ENCODE measurements around the gene KCNQ1.

The KCNQ1 gene

DNA sequence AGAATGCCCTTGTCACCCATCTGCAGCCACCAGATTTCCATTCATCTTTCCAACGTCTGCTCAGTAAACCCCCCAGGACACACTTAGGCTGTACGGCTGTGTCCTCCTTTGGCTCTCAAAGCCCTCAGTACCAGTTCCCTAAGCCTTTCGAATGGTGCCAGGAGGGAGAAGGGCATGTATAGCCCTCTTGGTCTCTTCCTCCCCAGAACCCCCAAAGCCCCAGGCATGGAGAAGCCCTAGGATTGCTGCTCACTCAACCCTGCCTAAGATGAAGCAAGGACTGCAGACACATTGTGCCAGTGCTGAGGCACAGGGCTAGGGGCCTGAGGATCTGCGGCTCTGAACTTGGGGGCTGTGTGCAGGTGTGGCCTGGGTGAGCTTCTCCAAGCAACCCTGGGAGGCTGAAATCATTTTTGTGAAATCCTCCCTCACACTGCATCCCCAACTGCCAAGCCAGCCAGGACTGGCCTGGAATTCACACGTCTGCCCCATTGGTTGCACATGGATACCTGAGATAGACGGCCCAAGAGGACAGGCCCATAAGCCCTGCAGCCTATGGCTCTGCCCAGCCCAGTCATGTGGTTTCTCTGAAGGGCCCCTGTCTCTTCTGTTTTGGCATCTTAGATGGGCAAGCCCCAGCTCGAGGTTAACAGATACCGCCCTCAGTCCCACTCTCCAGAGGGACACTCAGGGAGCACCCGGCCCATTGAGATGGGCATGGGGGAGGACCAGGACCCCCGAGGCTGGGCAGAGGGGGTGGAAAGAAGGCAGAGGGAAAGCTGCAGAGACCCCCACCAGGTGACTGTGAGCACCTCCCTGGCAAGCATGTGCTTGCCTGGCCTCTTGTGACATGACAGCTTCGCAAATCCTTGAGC, 221.0 kb downstream of the KCNQ1 start:
- no peak for DNase-seq (ENCODE audit: low spot score)

DNA sequence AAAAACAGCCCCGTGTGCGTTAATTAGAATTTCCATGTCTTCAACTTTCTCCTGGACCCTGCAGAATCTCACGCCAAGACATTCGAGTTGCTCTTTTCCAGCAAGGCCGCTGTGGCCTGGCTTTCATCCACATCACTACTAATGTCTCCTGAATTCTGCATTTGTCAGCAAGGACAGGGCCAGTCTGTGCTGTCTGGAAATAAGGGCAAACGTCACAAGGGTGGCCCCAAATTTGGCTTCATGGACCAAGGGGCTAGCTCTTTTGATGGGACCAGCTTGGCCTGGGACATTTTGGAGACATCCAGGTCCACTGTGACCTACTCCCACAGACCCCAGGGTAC, 221.6 kb downstream of the KCNQ1 start:
- no peak for DNase-seq (ENCODE audit: low spot score)

DNA sequence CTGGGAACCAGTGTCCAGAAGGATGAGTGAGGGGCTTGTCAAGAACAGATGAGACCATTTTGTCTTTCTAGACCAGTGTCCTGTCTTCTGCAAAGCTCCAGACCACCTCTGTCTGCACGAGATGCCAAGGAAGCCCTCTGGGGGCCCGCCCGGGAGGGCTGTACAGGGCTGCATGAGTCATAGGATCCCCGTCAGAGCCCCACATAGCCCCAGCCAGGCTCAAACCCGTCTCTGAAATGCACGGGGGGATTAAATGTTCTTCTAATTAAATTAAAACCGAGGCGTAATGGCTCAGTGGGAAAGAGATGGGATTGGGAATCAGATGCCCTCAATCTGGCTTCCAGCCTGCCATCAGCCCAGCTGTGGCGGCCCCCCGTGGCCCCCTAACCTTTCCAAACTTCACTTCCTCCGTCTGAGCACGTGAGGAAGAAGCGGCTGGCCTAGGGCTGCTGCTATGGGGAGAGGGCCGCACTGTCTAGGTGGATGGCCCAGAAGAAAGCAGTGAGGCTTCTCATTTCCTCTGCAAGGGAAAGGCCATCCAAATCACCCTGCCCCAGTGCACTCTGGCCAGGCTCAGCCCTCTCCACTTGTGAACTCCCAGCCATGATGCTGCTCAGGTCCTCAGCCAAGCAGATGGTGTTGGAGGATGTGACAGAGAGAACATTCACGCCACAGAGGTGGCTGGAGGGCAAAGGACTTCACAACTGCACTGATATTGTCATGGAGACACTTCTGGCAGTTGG, 222.2 kb downstream of the KCNQ1 start:
- DNase-seq (ENCODE audit: low spot score), result no peak

DNA sequence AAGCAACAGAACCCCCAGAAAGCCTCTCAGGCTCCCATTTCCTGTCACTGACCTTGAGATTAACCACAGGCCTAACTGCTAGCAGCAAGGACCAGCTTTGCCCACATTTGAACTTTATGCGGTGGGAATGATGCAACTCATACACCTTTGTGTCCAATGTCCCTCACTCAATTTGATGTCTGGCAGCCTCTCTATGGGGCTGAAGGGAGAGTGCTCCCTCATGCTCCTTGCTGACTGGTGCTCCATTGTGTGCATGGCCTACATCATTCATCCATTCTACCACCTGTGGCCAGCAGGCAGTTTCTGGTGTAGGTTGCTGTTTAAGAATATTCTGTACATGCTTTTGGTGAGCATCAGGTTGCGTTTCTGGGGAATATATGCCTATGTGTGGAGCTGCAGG, 223.1 kb downstream of the KCNQ1 start:
- DNase-seq (ENCODE audit: low spot score), result no peak

DNA sequence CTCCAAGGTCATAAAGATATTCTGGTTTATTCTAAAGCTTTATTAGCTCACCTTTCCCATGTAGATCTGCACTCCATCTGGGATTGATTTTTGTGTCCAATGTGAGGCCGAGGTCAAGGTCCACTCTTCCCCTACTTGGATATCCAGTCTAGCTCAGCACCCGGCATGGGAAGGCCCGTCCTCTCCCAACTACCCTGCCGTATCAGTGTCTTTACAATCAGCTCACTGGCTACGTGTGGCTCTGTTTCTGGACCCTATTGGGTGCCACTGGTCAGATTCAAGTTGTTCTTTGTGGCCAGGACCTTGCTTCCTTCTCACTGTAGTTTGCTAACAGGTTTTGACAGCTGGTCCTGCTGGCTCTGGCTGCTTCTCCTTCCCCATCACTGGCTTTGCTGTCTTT, 224.1 kb downstream of the KCNQ1 start:
- no peak for DNase-seq (ENCODE audit: low spot score)

DNA sequence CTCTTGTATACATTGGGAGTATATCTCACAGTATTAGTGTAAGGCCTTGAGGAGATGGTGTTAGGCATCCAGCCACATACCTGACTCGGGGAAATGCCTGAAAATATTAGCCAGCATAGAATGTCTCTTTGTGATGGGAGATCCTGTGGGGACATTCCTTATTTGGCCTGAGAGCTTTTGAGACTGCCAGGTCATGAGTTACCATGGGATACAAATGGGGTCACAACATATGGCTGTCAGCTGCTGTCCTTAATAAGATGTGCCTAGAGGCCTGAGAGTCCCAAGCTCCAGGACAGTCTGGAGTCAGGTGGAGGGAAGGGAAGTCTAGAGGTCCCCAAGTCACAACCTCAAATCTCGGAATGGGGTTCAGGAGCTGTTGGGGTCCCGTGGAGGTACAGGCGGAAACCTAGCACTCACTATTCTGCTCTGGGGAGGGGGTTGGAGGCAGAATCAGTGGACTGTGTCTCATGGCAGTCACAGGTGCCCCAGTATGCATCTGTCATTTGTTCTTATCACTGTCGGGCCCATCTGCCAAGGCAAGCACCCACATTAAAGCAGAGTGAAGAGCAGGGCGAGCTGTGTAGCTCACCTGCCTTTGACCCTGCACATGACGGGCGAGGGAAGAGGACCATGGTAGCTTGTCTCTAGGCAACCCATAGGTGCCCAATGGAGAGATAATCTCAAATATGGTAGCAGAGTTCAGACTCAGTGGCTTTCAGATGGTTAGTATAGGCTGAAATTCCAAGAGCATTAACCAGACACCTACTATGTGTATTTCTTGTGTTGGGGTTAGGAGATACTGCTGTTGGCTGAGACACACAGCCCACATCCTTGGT, 225.0 kb downstream of the KCNQ1 start:
- DNase-seq (ENCODE audit: low spot score), result no peak

DNA sequence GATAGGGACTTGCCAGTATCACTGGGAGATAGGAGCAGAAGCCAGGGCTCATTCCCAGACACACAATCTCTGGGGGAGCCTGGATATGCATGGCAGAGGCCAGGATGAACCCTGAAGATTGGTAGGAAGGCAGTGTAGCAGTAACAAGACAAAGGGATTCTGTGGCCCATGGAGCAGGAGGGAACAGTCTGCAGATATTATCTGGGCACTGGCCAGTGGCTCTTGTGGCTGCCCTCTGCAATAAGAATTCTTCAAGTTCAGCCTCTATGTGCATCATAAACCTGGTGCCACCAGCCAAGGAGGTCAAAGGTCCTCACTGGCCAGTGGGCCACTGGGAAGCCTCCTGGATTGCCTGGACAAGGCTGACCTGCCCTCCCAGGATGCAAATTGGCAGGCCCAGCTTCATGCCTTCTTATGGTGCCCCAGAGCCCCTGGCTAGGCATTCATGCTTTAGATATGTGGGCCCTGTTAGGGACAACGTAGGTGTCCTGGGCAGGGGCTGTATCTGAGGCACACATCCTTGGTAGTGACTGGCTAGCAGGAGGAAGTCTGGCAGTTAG, 225.8 kb downstream of the KCNQ1 start:
- no peak for DNase-seq (ENCODE audit: low spot score)

DNA sequence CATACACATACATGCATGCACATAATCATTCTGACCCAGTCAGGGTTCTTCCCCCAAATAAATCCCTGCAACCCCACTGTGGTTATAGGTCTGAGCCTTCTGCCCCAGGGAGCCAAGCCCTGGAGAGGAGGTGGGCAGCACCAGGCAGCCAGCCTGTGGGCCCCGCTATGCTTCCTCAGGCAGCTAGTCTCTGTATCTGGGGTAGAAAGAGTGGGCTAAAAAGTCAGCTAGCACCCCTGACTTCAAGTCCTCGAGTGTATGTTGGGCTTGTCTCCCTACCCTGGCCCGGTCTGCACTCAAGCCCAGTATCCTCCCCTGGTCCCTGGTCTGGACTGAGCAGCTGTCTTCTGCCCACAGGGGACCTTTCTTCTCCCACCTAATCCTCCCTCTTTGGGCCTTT, 226.9 kb downstream of the KCNQ1 start:
- DNase-seq (ENCODE audit: low spot score), result no peak

DNA sequence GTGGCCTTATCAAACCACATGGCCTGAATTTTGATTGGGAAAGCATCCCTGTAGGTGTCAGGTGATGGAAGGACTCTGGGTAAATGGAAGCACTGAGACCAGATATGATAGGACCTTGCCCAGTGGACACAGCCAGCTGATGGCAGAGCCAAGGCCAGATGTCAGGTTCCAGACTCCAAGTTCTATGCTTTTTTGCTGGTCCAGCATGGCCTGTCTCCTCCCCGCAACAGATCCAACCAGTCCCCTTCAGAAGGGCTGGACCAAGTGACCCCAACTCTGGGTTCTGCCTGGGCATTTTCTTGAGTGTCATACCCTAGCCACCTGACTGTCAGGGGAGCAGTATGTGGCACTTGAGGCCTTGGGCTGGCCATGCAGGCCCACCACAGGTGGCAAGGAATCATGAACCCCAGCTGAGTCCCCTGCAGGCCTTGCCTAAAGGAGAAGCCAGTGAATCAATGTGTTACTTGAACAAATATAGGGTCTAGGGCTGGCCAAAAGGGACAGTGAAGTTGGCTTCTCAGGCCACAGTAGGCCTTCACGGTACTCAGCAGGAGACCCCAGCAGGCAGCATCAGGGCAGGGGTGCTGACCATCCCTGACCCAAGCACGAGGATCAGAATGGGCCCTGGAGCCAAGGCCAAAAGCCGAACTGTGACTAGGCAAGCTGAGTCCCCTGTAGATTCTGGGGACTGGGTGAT, 227.9 kb downstream of the KCNQ1 start:
- DNase-seq (ENCODE audit: low spot score), result no peak

DNA sequence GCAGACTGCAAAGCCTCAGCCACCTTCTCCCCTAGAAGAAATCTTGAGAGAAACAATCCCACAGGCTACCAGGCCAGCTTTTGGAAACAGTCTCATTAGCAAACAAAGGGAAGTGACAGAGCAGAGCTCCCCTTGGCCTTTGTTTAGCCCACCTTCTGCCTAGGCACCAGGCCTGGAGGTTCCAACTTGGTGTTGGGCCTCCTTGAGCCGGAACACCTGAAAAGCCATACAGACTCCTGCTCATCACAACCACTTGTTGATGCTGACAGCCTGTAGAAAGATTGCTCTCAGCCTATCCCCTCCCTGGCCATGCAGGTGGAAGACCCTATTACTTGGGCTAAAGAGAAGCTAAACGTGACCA, 228.4 kb downstream of the KCNQ1 start:
- DNase-seq (ENCODE audit: low spot score), result no peak

DNA sequence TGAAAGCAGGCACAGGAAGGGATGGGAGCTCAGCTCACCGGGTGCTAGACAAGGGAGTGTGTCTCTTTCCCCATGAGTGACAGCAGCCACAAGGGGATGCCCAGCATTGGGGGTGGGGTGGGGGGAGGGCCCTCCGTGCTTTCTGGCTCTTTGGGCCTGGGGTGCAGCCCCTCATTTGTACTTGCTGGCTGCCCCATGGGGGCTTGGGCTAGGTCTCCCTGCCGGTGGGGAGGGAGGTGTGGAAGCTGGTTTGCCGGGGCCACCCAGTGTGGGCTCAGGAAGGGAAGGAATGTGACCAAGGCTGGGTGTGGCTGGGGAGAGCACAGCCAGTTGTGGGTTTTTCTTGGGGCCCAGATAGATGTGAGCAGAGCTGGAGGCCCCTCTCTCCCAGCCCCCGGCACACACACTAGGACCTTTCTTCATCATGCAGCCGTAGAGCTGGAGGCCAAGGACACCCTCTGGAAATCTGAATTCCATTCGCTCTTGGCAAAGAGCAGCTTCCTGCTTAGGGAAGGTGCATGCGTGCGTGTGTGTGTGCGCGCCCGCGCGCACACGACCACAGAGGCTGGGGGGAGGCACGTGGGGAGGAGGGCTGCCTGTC, 229.2 kb downstream of the KCNQ1 start:
- DNase-seq (ENCODE audit: low spot score), result no peak

DNA sequence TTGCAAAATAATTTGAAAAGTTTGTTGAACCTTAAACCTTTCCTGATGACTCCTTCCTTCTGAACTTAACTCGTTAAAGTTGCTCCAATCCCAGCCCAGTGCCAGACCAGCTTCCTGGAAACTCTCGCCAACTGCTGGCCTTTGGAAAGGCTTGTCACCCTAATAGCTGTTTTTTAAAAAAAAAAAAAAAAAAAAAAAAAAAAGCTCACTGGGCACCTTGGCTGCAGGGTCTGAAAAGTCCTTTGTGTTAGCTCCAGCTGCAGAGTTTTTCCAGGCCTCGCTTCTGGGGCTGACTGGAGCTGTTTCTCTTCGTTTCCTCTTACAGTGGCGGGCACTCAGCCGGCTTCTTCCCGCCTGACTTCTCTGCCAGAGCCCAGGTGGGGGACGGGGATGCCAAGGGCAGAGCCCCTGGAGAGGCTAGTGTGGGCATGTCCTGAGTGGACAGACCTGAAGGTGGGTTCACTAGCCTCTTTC, 229.9 kb downstream of the KCNQ1 start:
- DNase-seq (ENCODE audit: low spot score), result no peak

DNA sequence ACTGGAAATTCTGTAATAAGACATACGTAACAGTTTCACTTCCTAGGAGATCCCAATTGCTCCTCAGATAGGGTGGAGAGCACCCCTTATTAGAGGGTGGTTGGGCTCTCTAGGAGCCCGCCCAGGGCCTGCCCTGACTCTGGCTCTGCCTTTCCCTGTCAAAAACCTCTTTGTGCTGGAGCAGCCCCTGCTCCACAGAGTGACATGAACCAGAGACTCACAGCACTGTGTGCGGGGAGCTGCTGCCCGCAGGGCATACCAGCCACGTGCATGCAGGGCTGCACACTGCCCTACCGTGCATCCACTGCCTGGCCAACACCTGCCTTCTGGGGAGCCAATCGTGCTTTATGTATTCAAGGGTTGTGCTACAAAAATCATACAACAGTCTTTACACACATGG, 230.7 kb downstream of the KCNQ1 start:
- no peak for DNase-seq (ENCODE audit: low spot score)

DNA sequence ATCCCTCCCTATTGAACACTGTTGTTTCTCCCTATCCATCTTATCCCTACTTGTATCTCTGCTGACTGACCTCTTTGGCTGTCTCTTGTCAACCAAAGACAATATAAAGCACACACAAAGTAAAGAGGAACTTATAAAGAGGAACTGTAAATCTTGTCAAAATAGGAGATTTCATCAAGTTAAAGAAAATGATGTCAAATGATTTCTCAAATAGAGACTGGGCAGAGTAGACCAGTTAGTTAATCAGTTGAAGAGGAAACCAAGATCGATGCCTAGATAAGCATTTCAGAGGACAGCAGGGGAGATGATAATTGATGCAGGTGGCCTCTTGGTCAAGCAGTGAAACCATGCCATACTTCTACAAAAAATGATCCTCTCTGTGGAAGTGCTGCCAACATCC, 232.3 kb downstream of the KCNQ1 start:
- no peak for DNase-seq (ENCODE audit: low spot score)

DNA sequence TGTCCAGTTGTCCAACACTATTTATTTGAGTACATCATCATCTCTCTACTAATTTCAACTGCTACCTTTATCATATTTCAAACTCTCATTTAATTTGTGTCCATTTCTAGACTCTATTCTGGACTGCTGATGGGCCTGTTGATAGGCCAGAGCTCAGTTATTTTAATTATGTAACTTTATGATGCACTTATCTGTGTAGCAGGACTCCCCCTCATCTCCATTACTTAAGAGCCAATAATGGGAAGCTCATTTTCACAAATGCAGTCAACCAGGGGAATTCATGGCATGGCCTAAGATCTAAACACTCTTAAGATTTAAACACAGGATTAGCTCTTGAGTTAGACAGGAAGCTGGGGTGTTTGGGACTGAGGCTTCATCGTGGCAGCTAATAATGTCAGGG, 233.6 kb downstream of the KCNQ1 start:
- DNase-seq (ENCODE audit: low spot score), result no peak

DNA sequence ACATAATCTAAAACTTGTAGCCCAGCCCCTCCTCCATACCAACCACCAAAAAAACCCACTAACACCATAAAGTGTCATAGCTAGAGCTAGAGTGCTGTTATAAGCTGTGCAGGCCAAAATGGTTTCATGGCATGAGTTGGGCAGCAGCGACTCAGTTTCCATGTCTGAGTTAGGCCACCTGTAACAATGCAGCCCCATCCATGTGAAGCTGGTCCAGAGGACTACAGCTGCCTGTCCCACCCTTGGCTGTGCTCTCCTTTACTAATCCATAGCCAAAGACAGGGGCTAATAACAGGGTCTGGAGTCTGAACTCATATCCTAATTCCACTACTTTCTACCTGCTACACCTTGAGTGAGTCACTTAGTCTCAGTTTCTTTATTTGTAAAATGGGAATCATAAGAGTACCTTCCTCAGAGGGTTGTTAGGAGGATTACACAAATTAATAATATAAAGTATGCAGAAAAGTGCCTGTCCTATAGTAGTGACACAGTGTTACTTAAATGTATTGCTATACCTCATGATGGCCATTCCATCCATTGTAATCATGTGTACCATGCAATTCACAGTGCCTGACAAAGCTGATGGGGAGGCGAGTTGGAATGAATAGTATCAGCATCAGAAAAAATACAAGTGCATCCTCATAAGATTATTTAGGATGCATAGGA, 234.3 kb downstream of the KCNQ1 start:
- no peak for DNase-seq (ENCODE audit: low spot score)

DNA sequence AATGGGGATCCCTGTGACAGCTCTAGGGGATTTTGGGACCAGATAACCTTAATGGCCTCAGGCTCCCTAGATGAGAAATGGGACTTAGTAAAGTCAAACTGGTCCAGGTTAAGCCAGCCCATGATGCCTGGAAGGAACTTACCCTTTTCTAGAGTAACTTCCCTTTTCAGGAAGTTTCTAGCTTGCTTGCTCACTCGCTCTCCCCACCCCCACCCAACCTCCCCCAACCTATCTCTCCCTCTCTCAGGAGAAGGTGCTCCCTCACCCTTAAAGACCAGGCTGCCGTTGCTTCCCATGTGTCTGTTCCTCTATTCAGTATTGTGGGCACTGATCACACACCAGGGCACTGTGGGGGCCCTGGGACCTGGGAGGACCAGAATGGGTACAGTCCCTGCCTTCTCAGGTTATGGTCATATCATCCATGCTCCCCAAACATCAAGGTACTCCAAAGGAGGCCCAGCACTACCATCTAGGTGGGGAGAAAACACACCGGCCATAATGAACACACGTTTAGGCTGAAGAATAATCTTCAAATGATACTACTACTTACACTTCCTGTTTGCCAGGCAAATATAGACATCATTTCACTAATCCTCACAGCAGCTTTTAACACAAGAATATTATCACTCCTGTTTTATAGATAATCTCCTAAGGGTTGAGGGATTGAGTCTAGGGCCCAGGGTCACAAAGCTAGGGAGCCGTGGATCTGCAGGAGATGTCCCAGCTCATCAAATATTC, 236.8 kb downstream of the KCNQ1 start:
- DNase-seq (ENCODE audit: low spot score), result no peak

DNA sequence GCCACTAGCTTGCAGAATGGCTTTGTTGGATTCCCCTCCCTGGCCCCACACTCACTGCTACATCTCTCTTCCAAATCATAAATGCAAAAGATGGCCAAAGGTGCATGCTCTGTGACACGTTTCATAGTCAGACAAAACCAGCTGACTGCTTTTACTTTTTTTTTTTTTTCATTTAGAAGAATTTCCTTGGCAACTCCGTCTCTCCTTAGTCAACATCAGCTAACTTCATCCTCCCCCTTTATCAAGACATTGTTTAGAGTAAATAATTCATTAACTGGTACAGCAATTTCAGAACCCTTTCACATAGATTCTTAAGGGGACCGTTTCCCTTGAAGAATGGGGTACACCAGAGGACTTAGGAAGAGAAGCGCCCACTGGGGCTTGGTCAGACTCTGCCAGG, 239.0 kb downstream of the KCNQ1 start:
- DNase-seq (ENCODE audit: low spot score), result no peak

DNA sequence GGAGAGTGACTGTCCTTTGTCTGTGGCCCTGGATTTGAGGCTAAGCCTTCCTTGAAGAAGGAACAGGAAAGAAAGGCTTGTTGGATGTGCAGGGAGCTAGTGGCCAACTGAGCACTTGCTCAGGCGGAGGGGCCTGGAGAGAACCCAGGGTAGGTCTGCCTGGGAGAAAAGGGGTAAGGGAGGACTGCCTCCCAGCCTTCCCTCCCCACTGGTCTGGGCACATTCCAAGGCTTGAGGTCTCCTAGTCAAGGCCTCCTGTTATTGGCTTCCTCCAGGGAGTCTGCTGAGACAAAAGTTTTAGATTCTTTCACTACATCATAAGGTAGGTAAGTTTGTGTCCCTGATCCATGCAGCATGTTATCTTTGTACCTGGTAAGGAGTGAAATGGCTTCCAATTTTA, 239.8 kb downstream of the KCNQ1 start:
- no peak for DNase-seq (ENCODE audit: low spot score)

DNA sequence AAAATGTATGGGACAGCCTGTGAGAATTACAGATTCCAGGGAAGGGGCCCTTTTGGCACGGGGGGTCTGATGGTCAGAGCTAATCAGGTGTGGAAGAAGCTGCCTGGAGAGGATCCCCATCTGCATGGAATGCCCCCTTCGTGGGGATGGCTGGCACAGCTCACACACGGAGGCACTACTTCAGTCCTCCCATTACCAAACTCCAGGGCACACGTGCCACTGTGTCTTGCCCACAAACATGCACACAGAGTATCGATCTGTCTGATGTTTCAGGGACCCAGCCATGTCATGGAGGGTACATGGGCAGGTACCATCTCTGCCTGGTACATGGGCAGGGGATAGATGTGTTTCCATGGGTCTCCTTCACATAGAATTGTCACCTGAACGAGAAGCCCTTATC, 240.2 kb downstream of the KCNQ1 start:
- no peak for DNase-seq (ENCODE audit: low spot score)

All from AG08395 (cell line).